Sciatic nerve (tissue), 2 donors: Measurements from ENCODE around the gene MB21D2. TPM values are rescaled to one million over a fixed set of nuclear protein-coding genes. Genes with fewer than 3 reads are reported as not detected.

Experiments used
- ATAC-seq: fragments of 200-7000 bp; cut with Tn5 transposase; one replicate; pipeline ENCODE4 v1.9.1; 2020; ENCODE audit warnings: mild to moderate bottlenecking, moderate library complexity
- DNase-seq: peaks from one replicate; pipeline ENCODE4 v3.0.0-alpha.2; 2020; ENCODE audit warnings: low spot score
- intact Hi-C: fragments of 100-400 bp; cut with DNase I; formaldehyde crosslinking; loops from one replicate; pipeline ENCODE4 v1.14.2; 2022
- total RNA-seq: library from RNA; stranded (reverse); fragmentation: NEBNext Ultra II Directional; extraction: Animal tissue kit (Norgen Biotek cat#: 25700); gene quantifications from one replicate; pipeline ENCODE4 v1.2.1, GENCODE V29; 2021
- donor health status: DM: no; HTN: no; CAD: no.
- donor health status: DM: no; HTN: no; CAD: no.

MB21D2 gene
- total RNA-seq, 1 donor from 2014 or later: 7.8 TPM

DNA sequence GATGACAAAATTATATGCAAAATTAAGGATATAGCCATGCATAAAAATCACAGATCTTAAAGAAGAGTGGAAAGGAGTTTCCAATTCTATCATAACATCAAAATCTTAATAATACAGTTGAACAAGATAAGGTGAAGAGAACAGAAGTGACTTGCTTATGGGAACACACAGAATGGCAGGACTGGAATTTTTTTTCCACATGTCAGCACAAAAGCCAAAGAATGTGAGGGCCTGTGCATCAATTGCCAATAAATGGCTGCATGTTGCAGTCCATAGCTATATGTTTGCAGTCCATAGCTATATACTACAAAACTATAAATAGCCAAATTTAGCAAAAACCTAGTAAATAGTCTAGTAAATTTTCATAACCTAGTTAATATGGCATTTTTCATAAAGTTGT, 10.4 kb upstream of the MB21D2 start:
- intact Hi-C loops: no loop called here
- DNase-seq (no peak), ATAC-seq (no peak)

DNA sequence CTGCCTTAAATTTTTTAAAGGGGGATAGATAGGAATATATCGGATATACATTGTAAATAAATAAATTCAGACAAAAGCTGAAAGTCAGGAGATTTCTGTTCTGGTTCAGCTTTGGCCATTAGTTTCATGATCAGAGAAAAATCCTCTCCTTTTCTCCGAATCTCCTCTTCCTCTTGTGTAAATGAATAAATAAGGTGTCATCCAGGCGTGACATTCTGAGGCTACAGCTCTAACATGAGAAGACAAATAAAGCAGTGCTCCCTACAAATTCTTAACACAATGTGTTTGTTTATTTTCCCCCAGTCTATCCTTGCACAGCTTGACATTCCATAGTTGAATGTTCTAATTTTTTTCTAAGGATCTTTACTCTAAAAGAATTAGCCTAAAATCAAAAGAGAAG, 9.4 kb upstream of the MB21D2 start:
- intact Hi-C loops: no loop called here
- ATAC-seq: no peak
- no peak for DNase-seq

DNA sequence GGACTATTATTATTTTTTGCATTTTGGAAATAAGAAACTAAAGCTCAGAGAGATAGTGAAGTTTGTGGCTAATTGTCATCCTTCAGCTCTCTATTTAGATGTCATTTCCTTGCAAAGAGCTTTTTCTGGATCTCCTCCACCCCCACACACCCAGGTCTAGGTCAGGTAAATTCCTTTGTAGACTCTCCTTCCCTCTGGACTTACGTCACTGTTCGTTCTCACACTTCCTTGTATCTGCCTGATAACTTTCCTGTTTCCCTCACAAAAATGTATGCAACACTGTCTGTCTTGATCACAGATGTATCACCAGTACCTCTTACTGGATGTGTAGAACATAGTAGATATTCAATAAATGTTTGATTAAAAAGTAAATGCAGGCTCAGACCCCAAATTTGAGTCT, 6.1 kb upstream of the MB21D2 start:
- intact Hi-C loops: no loop called here

DNA sequence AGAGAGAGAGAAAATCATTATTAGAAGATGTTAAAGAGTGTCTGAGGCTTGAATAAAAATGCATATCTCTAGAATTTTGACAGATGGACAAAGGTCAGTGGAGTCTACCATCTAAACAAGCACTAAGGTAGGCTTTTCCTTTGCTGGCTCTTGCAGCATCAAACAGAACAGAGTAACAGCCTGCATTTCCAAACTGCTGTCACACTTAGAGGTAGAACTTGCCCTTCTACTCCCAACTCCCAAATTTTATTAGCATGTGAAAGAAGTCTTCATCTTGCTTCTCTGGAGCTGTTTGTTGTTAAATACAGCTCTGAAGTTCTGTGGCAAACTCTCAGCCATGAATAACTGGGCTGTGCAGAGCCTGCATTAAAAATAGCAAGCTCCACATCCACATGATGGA, 4.1 kb upstream of the MB21D2 start:
- no peak for ATAC-seq
- intact Hi-C loops: no loop called here

More for the DNA sequence above, 6.1 kb upstream of the MB21D2 start:
- DNase-seq: no peak
- ATAC-seq: no peak

DNA sequence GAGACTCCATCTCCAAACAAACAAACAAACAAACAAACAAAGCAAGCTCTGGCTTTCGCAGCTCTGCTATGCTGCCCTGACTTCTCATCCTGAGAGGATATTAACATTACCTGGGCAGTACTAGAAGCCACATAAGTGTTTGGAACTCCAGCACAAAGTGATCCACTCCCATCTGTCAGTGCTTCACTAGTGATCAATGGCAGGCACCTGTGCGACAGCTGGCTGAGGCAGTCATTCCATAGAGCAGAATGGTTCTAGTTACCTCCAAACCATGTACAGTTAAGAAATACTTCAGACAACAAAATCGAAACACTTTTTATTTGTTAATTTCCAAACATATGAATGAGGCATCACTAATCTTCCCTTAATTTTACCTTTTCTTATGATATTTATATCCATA, 2.8 kb upstream of the MB21D2 start:
- no peak for ATAC-seq
- DNase-seq: no peak
- intact Hi-C loops: no loop called here

More for the DNA sequence above, 4.1 kb upstream of the MB21D2 start:
- DNase-seq: no peak

DNA sequence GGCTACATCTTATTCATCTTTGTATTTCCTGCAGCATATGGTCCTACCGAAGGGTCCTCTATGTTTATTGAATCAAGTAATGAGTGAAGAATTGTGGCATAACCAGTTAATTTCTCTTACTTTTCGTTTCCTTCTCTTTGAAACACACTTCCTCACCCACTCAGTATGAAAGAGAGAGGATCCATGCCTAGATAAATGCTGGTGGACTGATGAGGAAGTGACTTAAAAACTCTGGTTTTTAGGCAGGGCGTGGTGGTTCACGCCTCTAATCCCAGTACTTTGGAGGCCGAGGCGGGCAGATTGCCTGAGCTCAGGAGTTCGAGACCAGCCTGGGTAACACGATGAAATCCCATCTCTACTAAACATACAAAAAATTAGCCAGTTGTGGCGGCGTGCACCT, 2.2 kb upstream of the MB21D2 start:
- ATAC-seq (no peak), DNase-seq (no peak)
- intact Hi-C loops: no loop called here

DNA sequence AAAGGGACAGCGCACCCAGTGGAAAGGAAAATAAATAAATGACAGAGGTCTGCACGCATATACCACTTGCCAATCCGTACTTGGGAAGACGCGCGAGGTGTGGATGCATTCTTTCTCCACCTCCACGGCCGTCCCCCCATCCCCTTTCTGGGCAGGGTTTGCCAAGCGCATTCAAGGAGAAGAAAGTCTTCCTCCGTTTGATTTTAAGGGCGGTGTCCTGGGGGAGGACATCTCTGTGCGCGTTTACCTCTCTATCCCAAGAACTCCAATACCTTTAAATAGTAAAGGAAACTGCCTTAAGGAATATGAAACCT, 576 bp upstream of the MB21D2 start:
- intact Hi-C loops: no loop called here
- no peak for ATAC-seq
- no peak for DNase-seq

DNA sequence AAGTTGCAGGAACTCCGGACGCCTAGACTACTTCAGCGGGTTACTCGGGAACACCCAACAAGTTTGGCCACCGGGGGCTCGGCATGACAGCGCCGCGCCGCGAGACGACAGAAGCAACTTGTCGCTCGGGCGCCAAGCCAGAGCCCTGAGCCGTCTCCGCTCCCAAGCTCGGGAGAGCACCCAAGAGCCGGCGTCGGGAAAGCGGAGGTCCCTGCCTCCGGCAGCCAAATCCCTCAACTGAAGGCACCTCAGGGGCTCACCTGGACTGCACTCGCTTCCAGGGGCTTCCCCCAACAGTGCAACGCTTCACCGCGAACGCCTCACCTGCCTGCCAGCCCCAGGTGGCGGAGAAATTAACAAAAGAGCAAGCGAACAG, 640 bp downstream of the MB21D2 start:
- ATAC-seq (peak; percentile 68), DNase-seq (peak; percentile 81)
- intact Hi-C loops: no loop called here

DNA sequence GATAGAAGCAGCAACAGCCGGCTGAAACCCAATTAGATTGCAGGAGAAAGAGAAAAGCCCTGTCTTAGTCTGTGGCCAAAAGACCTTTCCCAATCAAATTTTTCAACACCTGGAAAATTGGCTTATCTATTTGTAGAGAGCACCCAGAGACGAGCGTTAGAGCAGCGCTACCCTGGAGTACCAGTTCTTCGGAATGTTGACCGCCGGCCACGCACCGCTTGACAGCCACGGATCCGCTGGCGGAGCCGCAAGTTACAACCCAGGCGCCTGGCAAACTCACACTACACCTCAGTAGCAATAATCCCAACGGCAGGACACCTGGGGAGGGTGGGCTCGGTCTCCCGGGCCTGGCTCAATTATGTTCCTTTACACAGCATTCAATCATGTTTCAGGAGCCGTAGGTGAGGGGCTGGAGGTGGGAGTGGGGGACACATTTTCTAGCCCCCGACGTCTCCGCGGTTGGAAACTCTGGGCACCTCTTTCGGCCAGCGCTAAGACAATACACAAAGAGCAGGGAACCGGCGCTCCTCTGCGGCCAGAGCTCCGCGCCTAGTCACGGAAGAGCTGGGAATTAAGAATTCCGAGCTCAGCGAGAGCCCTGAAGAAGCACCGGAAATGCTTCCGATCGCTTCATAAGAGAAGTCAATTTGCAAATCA, 1.2 kb downstream of the MB21D2 start:
- peak; percentile 62 for DNase-seq
- peak; percentile 55 for ATAC-seq

DNA sequence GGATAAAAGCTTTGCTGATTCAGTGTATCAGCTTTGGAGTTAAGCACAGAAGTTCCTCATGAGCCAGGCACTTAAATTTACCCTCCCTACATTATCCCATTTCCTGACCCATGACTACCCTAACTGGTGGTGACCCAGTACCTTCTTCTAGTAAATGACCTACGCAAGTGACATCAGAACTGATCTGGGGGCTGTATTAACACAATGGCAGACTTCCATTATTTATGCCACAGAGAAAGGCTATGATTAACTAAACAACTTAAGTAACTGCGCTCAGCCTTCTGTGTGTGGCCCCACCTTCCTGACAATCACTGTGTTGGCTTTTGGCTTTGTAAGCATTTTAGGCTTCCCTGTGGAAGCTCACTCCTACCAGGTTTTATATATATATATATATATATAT, 1.9 kb downstream of the MB21D2 start:
- ATAC-seq: no peak
- DNase-seq: no peak
- intact Hi-C loops: no loop called here

More for the DNA sequence above, 1.2 kb downstream of the MB21D2 start:
- intact Hi-C loops: no loop called here

DNA sequence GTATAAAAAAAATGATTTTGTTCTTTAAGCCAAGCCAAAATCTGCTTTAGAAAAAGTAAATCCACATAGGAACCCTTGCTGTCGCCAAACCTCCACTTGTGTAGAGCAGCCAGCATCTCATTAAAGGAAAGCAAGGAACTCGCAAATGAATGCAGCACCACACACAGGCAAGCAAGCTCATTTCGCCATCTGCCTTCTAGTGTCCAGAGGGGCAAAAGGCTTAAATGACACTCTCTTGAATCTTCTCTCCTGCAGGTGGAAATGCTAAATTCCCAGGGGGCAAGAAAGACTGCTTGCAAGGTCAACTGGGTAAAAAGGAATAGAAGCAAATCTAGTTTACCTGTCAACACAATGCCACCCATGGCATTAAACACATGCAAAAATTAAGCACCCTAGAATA, 2.4 kb downstream of the MB21D2 start:
- ATAC-seq (no peak), DNase-seq (no peak)
- intact Hi-C loops: no loop called here

DNA sequence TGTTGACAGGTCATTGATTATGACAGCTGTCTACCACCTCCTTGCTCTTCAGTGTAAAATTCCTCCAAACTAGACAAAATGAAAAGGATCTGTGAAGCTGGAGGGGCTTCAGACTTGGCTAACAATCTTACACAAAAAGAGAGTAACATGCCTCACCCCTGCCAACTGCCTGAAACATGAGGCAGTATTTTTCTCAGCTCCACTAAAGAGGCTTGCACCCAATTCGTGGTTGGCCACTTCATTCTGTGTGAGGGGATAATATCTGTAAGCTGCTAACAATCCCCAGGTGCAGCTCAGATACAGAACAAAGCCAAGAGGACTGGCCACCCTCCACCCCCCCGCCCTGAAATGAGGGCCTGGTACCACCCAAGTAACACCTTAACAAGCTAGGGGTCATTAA, 2.8 kb downstream of the MB21D2 start:
- no peak for ATAC-seq
- intact Hi-C loops: no loop called here
- no peak for DNase-seq

DNA sequence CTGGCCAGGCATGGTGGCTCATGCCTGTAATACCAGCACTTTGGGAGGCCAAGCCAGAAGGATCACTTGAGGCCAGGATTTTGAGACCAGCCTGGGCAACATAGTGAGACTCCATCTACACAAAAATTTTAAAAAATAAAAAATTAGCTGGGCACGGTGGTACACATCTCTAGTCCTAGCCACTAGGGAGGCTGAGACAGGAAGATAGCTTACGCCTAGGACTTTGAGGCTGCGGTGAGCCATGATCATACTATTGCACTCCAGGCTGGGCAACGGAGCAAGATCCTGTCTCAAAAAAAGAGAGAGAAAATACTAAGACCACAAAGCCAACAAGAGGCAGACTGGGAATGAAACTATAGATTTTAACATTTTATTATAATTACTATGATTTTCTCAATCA, 4.1 kb downstream of the MB21D2 start:
- no peak for DNase-seq
- no peak for ATAC-seq
- intact Hi-C loops: no loop called here

DNA sequence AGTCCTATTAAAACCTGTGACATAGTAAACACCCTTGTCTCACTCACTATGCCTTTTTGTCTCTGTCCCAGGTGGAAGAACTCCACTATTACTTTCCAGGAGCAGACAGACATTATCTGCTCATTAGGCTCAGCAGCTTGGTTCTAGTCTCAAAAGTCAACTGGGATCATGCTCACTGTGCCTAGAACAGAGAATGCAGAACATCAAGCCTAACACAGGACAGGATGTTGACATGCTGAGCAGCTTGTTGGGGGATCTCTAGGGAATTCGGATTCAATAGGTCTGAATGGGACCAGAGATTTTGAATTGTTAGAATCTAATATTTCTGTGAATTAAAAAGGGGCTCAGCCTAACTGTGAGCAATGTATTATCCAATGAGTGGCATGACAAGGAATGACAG, 6.4 kb downstream of the MB21D2 start:
- ATAC-seq: no peak
- no peak for DNase-seq
- intact Hi-C loops: no loop called here

DNA sequence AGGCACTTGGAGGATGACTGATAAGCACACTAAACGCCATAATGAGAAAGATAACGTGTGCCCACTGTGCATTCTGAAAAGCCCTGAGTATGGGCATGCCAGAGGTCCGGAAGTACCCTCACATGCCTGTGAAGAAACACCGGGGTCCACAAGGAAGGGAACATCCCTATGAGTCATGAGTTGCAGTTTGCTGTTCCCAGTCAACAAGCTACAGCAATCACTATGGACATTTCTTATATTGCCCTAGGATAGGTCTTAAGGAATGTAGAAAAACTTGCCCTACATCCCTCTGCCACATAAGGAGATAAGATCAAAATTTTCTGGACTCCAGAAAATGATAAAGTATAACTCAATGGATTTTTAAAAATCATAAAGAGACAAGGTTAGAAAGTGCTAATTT, 9.9 kb downstream of the MB21D2 start:
- ATAC-seq (no peak), DNase-seq (no peak)
- intact Hi-C loops: no loop called here

DNA sequence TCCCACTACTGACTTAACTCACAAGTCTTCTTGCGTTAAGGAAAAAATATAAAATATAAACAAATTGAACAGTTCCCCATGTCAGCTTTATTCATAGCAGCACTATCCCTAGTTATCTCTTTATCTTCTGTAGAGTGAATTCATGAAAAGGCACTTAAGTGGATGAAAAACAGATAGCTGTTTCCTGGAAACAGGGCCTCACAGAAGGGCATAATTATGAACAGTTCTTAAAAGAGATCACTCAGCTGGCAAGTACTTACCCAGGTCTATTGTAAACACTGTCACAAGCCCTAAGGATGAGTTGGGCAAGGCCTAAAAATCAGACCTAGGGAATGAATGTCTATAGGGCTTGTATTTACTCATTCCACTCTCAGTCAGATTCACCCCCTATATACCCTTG, 10.7 kb downstream of the MB21D2 start:
- DNase-seq (no peak), ATAC-seq (no peak)
- intact Hi-C loops: no loop called here

DNA sequence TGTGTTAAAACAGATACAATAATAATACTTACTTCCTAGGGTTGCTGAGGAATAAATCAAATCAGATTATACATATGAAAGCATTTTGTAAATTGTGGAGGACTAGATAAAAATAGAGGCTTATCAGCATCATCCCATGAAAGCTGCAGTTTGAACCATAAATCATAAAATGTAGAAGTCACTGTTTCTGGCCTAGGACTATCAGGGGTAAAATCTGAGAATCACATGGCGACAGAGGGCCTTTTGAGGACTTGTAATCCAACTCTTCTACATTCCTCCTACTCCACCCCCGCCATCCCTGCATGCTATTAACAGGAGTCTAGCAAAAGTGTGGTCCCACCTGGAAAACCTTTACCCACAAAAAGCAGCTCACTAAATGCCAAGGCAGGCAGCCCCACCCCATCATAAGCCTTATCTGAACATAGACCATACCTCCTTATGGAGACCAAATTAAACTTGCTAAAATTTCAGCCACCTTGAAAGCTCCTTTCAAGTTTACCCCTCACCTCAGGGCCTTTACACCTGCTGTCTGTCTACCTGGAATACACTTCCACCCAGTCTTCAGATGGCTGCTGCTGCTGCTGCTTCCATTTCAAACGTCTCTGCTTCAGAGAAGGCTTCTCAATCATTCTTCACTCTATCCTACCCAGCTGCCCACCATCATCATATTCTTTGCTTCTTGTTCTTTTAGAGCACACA, 11.5 kb downstream of the MB21D2 start:
- ATAC-seq (no peak), DNase-seq (no peak)
- intact Hi-C loops: no loop called here

DNA sequence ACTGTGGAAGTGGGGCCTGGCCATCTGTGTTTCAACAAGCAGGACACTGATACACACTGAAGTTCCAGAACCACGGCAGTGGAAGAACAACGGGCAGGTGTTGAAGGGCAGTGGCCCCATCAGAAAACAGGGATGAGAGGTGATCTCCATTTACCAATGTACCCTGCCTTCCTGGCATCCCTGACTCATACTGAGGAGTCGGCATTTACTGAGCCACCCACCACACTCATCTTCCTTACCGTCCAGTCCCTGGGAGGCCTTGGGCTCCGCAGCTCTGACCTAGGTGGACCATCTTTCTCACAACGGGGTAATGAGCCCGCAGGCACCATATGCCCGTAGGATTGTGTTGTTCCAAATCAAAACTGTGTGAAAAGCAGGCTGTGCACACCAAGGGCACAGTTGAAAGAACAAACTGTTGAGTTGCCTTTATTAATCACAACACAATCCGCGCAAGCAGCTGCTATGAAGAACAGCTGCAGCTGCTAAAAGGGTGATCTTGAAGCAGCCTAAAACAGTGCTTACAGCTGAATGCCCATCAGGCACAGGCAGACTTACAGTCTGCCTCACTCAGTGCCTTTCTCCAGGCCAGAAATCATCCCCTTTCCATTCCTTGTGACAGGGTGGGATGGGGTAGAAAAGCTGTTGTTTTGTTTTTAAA, 12.9 kb downstream of the MB21D2 start:
- intact Hi-C loops: no loop called here
- ATAC-seq (no peak), DNase-seq (no peak)

DNA sequence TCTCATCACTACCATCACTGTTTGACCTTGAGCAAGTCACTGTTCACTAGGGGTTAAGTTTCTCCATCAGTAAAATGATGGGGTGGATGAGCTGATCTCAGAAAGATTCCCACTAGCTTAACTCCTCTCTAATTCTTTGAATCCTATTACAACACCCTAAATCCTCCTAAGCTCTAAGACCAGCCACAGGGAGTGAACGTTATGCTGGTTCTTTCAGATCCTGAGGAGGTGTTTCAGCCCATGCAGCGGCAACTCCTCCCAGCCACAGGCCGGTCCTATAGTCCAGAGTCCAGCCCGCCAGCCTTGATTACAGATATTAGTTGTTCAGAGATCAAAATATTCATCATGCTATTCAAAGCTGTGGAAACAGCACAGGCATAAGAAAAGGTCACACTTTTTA, 15.1 kb downstream of the MB21D2 start:
- ATAC-seq (no peak), DNase-seq (no peak)
- intact Hi-C loops: no loop called here

DNA sequence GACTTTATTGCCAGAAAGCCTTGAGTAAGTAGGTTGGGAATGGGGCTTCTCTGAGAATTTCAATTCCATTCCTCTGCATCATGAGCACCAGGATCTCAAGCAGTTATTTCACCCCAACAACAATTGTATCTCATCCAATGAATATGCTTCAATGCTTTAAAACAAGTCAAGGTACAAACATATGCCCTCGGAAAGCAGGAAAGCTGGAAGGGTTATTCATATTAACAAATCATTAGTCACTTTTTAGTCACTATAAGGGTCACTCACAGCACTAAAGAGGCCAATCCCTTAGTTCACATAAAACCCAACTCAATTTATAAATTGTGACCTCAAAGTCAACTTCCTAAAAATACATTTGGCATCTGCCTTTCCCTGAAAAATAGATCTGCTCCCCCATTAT, 16.2 kb downstream of the MB21D2 start:
- no peak for ATAC-seq
- DNase-seq: no peak
- intact Hi-C loops: no loop called here

DNA sequence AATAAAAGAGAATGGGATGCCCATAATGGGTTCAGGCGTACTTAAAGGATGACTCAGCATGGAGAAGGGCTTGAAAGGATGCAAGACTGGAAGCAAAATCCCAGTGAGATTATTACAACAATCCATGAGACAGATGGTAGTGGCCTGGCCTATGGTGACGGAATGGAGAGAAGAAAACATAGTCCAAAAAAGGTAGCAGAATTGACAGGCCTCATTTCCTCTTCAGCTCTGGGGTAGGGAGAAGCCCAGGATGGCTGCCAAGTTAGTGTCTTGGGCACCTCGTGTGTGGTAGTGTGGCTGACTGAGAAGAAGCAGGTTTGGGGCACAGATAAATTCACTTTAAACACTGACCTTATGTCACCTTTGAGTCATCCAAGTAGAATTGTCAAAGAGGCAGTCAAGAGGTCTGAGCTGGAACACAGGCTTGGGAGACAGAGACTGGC, 18.1 kb downstream of the MB21D2 start:
- no peak for ATAC-seq
- intact Hi-C loops: no loop called here
- DNase-seq: no peak
